Neuron (in vitro differentiated cells): ENCODE measurements around the gene DMBX1.

ENCODE experiments used
- H2AFZ ChIP-seq: one replicate; pipeline ENCODE4 v1.6.1; 2013; ENCODE audit warnings: low read depth, mild to moderate bottlenecking, inconsistent platforms, low read length, moderate library complexity
- H3K27me3 ChIP-seq: one replicate; pipeline ENCODE4 v1.6.1; 2013; ENCODE audit warnings: low read length; ENCODE audit not compliant: insufficient read depth
- H3K36me3 ChIP-seq: one replicate; pipeline ENCODE4 v1.6.1; 2013; ENCODE audit warnings: low read length; ENCODE audit not compliant: insufficient read depth
- H3K4me1 ChIP-seq: one replicate; pipeline ENCODE4 v1.6.1; 2013; ENCODE audit warnings: low read length; ENCODE audit not compliant: insufficient read depth
- H3K4me3 ChIP-seq: 2 replicates; pipeline ENCODE4 v1.5.1; 2013; ENCODE audit warnings: mild to moderate bottlenecking, low read length, moderate library complexity
- H3K9me3 ChIP-seq: one replicate; pipeline ENCODE4 v1.6.1; 2013; ENCODE audit warnings: low read length

DMBX1 gene

GRCh38 chr1:46479744-46480350 is 9.8 kb upstream of the DMBX1 start:
- Histone ChIP-seq H3K27me3 (peaks cover 86% of the 10 kb centered on the region), H3K36me3 (no peaks in the 10 kb centered on the region)

GRCh38 chr1:46480959-46481646 is 8.5 kb upstream of the DMBX1 start:
- H3K27me3 ChIP-seq = peaks cover 83% of the 10 kb centered on the region
- H3K36me3 ChIP-seq = no peaks in the 10 kb centered on the region
- no peak overlapping the region for H2AFZ ChIP-seq
- no peaks in the 10 kb centered on the region for H3K4me1 ChIP-seq
- no peaks in the 10 kb centered on the region for H3K9me3 ChIP-seq
- no peak overlapping the region for H3K4me3 ChIP-seq

More at GRCh38 chr1:46479744-46480350, 9.8 kb upstream of the DMBX1 start:
- Histone ChIP-seq H2AFZ (no peak overlapping the region), H3K9me3 (no peaks in the 10 kb centered on the region), H3K4me3 (no peak overlapping the region), H3K4me1 (no peaks in the 10 kb centered on the region)

GRCh38 chr1:46481961-46482360 is 7.7 kb upstream of the DMBX1 start:
- H2AFZ ChIP-seq = no peak overlapping the region
- H3K4me1 ChIP-seq = no peaks in the 10 kb centered on the region
- no peaks in the 10 kb centered on the region for H3K36me3 ChIP-seq
- H3K27me3 ChIP-seq = peaks cover 86% of the 10 kb centered on the region
- no peak overlapping the region for H3K4me3 ChIP-seq
- H3K9me3 ChIP-seq = no peaks in the 10 kb centered on the region

GRCh38 chr1:46483589-46483988 is 6.0 kb upstream of the DMBX1 start:
- no peaks in the 10 kb centered on the region for H3K9me3 ChIP-seq
- H3K4me1 ChIP-seq = no peaks in the 10 kb centered on the region
- no peaks in the 10 kb centered on the region for H3K36me3 ChIP-seq
- H3K27me3 ChIP-seq = peaks cover 92% of the 10 kb centered on the region
- H2AFZ ChIP-seq = no peak overlapping the region
- no peak overlapping the region for H3K4me3 ChIP-seq

GRCh38 chr1:46484783-46485490 is 4.7 kb upstream of the DMBX1 start:
- H3K9me3 ChIP-seq = no peaks in the 10 kb centered on the region
- no peaks in the 10 kb centered on the region for H3K36me3 ChIP-seq
- H3K27me3 ChIP-seq = peaks cover 92% of the 10 kb centered on the region
- no peak overlapping the region for H3K4me3 ChIP-seq
- H3K4me1 ChIP-seq = peaks cover 3% of the 10 kb centered on the region
- H2AFZ ChIP-seq = no peak overlapping the region

- no peak overlapping the region for H3K4me3 ChIP-seq
- H2AFZ ChIP-seq = no peak overlapping the region
- peaks cover 6% of the 10 kb centered on the region for H3K4me1 ChIP-seq
- no peaks in the 10 kb centered on the region for H3K36me3 ChIP-seq
- peaks cover 93% of the 10 kb centered on the region for H3K27me3 ChIP-seq
- no peaks in the 10 kb centered on the region for H3K9me3 ChIP-seq
Observed at GRCh38 chr1:46485564-46486431, 3.8 kb upstream of the DMBX1 start.

GRCh38 chr1:46486432-46487015 is 3.1 kb upstream of the DMBX1 start:
- Histone ChIP-seq H3K27me3 (peaks cover 93% of the 10 kb centered on the region), H3K4me1 (peaks cover 6% of the 10 kb centered on the region), H3K36me3 (no peaks in the 10 kb centered on the region), H2AFZ (no peak overlapping the region), H3K4me3 (no peak overlapping the region), H3K9me3 (no peaks in the 10 kb centered on the region)

GRCh38 chr1:46487818-46488218 is 1.8 kb upstream of the DMBX1 start:
- H3K36me3 ChIP-seq = no peaks in the 10 kb centered on the region
- H3K4me1 ChIP-seq = peaks cover 6% of the 10 kb centered on the region
- H3K9me3 ChIP-seq = no peaks in the 10 kb centered on the region
- no peak overlapping the region for H2AFZ ChIP-seq
- H3K27me3 ChIP-seq = peaks cover 94% of the 10 kb centered on the region
- H3K4me3 ChIP-seq = no peak overlapping the region

- H3K27me3 ChIP-seq = peaks cover 94% of the 10 kb centered on the region
- peaks cover 6% of the 10 kb centered on the region for H3K4me1 ChIP-seq
- no peak overlapping the region for H3K4me3 ChIP-seq
Observed at GRCh38 chr1:46488343-46489168, 1.1 kb upstream of the DMBX1 start.

GRCh38 chr1:46489169-46489637 is 433 bp upstream of the DMBX1 start:
- H3K4me1 ChIP-seq = peaks cover 6% of the 10 kb centered on the region
- peaks cover 94% of the 10 kb centered on the region for H3K27me3 ChIP-seq
- H3K9me3 ChIP-seq = no peaks in the 10 kb centered on the region
- no peak overlapping the region for H2AFZ ChIP-seq
- no peak overlapping the region for H3K4me3 ChIP-seq
- no peaks in the 10 kb centered on the region for H3K36me3 ChIP-seq

More at GRCh38 chr1:46488343-46489168, 1.1 kb upstream of the DMBX1 start:
- no peaks in the 10 kb centered on the region for H3K9me3 ChIP-seq
- no peaks in the 10 kb centered on the region for H3K36me3 ChIP-seq
- H2AFZ ChIP-seq = no peak overlapping the region

GRCh38 chr1:46490406-46490655 is 695 bp downstream of the DMBX1 start:
- no peak overlapping the region for H2AFZ ChIP-seq
- H3K27me3 ChIP-seq = peaks cover 96% of the 10 kb centered on the region
- H3K4me1 ChIP-seq = peaks cover 6% of the 10 kb centered on the region
- H3K9me3 ChIP-seq = no peaks in the 10 kb centered on the region
- no peak overlapping the region for H3K4me3 ChIP-seq
- H3K36me3 ChIP-seq = no peaks in the 10 kb centered on the region
